Measurements from ENCODE around the gene PAOX.
"Not testable (repeated sequence)": the region's sequence is repeated elsewhere in the genome, so short reads cannot be mapped to it uniquely, and the experiment has no call there.

Gene PAOX

DNA sequence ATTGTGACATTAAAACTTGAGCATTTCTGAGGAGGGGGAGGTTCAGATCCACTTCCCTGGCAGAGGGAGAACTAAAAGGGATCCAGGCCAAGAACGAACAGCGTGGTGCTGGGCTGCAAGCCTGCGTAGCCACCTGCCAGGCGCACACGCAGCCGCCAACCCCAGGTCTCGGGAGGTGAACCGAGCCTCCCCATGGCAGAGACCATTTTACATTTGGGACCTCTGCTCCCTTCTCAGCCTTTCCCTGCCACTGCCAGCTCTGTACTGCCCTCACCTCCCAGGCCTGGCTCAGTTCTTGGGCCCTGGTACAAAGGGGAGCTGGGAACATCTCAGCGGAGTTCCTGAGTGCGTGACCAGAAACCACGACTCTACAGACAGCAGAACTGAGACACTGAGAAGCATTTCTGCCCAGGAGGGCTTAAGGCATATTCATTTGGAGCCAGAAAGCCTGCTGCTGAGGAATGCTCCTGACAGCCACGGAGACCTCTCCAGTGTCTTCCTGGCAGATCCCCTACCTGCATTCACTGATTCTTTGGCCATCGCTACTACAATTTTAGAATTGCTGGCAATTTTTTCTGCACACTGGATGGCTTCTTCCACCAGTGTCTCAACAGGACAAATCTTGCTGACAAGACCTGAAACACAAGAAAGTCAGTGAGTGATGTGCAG, 13.5 kb upstream of the PAOX start:
- no peak for DNase-seq

GRCh38 chr10:133366130-133366478, 13.0 kb upstream of the PAOX start:
- DNase-seq: no peak

GRCh38 chr10:133366751-133367150, 12.3 kb upstream of the PAOX start:
- DNase-seq: no peak

DNA sequence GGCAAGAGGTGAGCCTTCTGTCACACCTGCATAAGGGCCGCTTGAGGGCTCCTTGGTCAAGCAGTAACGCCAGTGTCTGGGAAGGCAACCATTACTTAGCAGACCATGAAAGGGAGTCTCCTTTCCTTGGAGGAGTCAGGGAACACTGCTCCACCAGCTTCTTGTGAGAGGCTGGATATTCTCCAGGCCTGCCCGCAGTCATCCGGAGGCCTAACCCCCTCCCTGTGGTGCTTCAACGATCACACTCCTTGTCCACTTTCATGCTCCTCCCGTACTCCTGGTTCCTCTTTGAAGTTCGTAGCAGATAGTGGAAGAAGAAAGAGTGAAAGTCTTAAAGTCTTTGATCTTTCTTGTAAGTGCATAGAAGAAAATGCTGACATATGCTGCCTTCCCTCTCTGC, 11.6 kb upstream of the PAOX start:
- not testable (repeated sequence) for DNase-seq

- no peak for DNase-seq
Measured at GRCh38 chr10:133368153-133368552, 10.9 kb upstream of the PAOX start.

- DNase-seq: no peak
Measured at GRCh38 chr10:133370030-133370786, 8.9 kb upstream of the PAOX start.

DNA sequence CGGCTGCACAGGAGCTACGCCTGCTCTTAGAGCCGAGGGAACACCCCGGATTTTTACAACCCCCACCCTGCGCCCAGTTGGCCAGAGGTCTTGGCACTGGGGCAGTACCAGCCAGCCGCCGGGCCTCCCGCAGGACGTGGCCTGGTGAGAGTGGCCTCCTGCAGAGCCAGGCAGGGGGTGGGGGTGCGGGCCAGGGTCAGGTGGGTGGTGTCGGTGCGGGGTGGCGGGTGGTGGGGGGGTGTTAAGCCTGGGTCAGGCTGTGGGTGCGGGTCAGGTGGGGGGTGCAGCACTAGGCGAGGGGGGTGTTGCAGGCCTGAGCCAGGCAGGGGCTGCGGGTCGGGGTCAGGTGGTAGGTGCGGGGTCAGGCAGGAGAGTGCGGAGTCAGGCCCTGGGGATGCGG, 6.6 kb upstream of the PAOX start:
- DNase-seq: no peak

DNA sequence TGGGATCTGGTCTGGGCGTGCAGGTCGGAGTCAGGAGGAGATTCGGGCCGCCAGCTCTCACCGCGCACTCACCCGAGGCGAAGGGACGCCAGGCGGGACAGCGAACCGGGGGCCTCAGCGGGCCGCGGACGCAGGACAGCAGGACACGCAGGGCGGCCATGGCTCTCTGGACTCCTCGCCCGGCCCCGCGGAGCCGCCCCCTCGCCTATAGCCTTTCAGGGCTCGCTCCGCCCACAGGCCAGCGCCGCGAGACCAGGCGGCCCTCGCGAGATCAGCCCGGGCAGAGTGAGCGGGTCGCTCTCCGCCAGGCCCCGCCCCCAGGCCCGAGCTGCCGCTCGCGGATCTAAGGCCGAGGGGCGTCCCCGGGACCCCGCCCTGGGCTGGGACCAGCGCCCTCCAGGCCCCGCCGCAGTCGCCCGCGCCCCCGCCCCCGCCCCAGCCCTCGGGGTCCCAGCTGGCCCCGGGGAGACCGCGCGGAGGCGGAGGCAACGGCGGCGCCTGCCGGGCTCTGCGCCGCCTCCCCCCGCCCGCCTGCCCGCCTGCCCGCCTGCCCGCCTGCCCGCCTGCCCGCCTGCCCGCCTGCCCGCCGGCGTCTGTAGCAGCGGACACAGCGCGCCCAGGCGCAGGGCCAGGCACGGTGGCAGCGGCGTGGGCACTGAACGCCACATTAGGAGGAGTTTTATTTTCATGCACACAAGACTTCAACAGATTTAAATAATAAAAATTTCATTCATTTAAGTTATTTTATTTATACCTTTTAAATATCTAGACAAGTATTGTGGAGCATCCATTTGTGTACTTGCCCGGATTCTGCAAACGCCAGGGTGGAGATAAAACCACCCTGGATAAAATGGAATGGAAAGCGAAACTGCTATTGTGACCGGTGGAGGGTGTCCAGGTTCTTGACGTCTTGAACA, 5.6 kb upstream of the PAOX start, which contains the start of gene ECHS1:
Gene ECHS1, minus strand, starts transcription at position 181 of the 917 bp plus-strand sequence. Its CDS starts 21 bp downstream, at position 160.
- DNase-seq: peak; percentile 95

DNA sequence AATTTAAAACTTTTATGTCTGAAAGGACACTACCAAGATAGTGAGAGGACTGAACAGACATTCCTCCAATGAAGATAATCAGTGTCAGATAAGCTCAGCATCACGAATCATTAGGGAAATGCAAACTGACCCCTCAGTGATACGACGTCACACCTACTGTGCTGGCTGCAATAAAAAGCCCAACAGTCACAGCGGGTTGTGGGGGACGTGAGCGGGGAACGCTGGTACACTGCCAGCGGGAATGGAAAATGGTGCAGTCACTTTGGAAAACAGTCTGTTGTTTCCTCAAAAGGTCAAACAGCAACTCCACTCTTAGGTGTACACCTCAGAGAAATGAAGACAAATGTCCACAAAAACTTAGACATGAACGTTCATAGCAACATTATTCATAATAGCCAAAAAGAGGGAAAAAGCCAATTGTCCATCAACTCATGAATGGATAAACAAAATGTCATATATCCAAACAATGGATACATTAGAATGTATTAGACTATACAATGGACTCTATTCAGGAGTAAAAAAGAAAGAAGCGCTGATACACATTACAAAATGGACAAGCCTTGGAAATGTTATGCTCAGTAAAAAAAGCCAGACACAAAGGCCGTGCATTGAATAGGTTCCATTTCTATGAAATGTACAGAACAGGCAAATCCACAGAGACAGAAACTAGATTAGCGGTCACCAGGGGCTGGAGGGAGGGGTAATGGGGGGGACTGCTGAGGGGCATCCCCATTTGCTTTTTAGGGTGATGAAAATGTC, 3.5 kb upstream of the PAOX start:
- DNase-seq: no peak

DNA sequence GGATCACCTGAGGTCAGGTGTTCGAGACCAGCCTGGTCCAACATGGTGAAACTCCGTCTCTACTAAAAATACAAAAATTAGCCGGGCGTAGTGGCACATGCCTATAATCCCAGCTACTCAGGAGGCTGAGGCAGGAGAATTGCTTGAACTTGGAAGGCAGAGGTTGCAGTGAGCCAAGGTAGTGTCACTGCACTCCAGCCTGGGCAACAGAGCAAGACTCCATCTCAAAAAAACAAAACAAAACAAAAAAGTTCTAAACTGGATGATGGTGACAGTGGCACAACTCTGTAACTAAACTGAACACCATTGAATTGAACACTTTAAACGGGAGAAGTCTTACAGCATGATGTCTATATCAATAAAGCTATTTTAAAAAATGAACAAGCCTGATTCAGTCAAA, 2.9 kb upstream of the PAOX start:
- not testable (repeated sequence) for DNase-seq

DNA sequence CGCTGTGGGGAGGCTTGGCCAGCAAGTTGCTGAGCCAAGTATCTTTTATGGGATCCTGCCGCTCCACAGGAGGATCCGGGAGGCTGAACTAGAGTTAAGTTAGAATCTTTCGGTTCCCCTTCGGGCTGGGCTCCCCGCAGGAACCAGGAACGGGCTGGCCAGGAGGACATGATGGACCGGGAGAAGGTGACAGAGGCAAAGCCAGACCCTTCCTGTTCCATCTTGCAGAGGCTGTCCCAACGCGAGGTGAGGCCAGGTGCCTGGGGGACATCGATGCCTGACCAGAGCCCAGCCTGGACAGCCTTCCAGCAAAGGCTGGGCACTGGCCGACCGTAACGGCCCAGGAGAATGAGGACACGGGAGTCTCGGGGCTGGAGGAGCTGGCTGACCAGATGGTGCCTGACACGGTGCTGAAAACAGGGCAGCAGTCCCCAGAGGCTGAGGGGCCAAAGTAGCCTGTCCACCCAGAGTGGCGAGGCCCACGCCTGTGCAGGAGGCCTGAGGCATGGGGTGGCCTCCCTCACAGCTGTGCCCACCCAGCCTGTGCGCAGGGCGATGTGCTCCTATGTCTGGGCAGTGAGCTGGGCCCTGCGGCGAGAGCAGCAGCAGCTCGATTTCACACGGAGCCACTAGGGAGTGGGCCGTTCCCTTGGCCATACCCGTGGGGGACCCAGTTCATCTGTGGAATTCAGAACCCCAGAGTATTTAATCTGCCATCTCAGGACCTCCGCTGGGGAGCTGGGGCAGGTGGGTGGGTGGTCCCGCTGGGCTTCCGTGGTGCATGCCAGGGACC, 1.8 kb upstream of the PAOX start:
- DNase-seq: no peak

DNA sequence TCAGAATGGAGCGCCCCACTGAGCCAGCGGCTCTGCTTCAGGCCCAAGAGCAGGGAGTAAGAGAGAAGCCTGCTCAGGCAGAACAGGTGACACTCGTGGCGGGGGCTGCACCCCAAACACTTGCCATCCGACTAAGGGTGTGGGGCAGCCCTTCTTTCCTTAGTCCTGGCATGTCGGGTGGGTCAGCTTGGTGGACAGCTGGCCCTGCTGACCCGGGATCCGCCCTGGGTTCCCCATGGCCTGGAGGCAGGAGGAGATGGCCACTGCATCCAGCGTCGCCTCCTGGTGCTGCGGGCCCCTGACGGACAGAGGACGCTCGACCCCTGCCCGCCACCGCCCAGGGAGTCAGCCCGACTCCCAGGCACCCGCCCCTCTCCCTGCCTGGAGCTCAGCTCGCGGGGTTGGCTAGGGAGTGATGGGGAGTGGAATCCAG, 1.2 kb upstream of the PAOX start:
- no peak for DNase-seq

DNA sequence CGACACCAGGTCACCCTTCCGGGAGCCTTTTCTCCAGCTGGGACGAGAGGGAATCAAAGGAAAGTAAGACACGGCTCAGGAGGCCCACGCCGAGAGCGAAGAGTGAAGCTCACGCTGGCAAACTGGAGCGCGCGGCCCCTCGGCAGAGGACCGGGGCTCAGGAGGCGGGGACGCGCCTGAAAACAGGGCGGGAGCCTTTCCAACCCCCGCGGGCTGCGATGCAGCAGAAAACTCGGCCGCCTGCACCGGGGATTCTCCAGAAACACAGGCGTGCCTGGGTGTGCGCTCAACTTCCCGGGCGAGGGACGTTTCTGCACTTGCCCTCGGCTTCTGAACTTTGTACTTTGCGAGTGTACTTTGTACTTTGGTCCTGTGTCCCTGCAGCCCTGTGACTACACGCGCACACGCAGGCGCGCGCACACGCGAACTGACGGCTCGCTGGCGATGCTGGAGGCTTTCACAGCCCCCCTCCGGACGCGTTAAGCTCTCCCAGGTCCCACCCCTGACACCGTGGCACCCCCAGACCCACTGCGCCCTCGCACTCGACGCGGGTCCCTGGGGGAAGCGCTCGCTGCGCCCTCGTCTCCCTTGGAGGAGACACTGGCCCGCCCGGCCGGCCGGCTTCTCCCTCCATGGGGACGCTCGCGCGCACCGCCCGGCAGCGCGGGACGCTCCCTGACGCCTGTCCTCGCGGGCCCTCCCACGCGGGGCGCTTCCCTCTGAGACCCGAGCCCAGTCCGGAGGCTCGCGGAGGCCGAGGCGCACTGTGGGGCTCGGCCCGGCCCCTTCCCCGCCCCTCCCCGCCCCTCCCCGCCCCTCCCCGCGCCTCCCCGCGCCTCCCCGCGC, 588 bp upstream of the PAOX start:
- DNase-seq: peak; percentile 44

DNA sequence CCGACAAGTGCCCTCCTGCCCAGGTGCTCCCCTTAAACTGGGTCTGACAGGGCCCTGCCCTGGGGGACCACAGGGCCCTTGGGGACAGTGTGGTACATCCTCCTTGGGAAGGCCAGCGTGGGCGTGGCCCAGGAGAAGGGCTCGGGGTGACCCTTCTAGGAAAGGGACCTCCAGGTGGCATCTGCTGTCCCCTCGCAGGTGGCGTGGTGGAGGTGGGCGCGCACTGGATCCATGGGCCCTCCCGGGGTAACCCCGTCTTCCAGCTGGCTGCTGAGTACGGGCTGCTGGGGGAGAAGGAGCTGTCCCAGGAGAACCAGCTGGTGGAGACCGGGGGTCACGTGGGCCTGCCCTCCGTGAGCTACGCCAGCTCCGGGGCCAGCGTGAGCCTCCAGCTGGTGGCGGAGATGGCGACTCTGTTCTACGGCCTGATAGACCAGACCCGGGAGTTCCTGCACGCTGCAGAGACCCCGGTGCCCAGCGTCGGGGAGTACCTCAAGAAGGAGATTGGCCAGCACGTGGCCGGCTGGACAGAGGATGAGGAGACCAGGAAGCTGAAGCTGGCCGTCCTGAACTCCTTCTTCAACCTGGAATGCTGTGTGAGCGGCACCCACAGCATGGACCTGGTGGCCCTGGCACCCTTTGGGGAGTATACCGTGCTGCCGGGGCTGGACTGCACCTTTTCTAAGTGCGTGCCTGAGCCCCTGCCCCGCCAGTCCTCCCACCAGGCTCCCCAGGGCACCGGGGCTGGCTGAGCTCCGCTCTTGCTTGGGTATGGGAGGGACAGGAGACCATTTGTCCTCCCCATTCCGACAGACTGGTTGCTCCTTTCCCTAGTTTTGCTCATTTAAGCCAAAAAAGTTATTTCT, 972 bp downstream of the PAOX start:
- DNase-seq: no peak

DNA sequence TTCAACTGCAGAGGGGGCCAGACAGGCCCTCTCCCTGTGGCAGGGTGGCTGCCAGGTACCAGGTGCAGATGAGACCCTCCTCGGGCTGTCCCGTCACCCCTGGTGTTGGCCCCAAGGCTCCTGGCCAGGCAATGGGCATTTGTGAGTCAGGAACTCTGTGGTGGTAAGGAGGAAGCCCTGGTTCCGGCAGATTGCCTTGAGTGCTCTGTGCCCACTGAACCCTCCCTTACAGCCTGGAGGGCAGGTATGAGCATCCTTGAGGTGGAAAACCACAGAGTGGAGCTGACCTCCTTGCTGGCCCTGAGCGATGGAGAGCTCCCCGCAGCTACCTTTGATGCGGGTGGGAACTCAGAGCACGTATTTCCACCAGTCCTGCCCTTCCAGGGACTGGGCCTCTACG, 2.0 kb downstream of the PAOX start:
- no peak for DNase-seq

GRCh38 chr10:133383551-133383950, 4.5 kb downstream of the PAOX start:
- no peak for DNase-seq

- no peak for DNase-seq
Measured at GRCh38 chr10:133384071-133384470, 5.0 kb downstream of the PAOX start.

DNA sequence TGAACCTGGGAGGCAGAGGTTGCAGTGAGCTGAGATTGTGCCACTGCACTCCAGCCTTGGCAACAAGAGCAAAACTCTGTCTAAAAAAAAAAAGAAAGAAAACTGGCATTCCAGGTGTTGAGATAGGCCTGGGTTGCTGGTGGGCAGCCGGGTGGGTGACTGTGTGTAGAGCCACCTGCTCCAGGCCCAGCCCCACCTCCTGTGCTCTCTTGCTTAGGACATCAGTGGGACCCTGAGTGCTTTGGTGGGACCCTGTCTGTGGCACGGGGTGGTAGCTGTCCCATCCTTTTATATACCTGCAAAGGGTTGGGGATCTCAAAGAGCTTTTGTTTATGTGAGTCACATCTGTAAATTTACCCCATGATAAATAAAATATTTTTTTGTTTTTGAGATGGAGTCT, 6.2 kb downstream of the PAOX start:
- no peak for DNase-seq

DNA sequence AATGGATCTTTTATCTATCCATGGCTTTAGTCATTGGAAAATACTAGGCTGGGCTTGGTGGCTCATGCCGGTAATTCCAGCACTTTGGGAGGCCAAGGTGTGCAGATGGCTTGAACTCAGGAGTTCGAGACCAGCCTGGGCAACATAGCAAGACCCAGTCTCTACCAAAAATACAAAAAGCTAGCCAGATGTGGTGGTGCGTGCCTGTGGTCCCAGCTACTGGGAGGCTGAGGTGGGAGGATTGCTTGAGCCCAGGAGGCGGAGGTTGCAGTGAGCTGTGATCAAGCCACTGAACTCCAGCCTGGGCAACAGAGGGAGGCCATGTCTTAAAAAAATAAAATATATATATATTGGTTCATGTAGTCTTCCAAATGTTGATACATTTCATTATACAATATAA, 7.9 kb downstream of the PAOX start:
- not testable (repeated sequence) for DNase-seq
